NCI-H146 (cell line): ENCODE measurements around the gene MARVELD3.
"Not testable (repeated sequence)": the region's sequence is repeated elsewhere in the genome, so short reads cannot be mapped to it uniquely, and the experiment has no call there.

Experiments
- DNase-seq: peaks from one replicate; lab custom pipeline; 2025; lab: John Stamatoyannopoulos, UW

Gene MARVELD3

DNA sequence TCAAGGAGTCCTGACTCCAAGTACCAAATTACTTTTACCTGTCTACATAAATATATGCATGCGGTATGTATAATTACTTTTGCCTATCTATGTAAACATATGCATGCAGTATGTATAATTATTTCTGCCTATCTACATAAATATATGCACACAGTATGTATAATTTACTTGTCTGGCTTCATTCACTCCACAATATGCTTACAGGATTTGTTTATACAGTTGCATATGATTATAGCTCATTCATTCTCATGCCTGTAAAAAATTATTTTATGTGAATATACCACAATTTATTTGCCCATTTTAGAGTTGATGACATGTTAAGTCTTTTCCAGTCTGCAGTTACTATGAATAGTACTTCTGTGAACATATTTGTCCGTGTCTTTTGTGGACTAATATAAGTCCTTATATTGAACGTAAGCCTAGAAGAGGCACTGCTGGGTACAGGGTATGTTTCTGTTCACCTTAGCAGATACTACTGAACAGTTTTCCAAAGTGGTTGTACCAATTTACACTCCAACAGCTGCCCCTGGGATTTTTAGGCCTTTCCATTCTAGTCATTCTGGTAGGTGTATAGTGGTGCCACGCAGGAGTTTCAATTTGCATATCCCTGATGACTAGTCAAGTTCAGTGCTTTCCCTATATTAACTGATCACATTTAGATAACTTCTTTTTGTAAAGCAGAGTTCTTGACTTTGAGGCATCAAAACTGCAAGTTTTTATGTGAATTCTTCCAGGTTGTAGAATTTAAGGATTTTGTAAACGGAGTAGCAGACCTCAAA lies 47.0 kb downstream of the MARVELD3 start:
- DNase-seq = no peak

- no peak for DNase-seq
Measured at GRCh38 chr16:71673582-71673973, 47.6 kb downstream of the MARVELD3 start.

DNA sequence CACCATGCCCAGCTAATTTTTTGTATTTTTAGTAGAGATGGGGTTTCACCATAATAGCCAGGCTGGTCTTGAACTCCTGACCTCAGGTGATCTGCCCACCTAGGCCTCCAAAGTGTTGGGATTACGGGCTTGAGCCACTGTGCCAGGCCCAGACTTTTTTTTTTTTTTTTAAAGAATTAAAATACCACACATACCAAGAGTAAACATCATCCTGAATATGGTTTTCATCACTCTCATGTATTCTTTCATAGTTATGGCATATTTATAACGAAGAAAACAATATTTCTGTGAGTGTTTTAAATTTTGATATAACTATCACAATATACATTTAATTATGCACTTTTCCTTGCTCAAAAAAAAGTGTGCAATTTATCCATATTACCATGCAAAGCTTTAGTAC lies 48.2 kb downstream of the MARVELD3 start:
- no peak for DNase-seq

- DNase-seq = no peak
Measured at GRCh38 chr16:71675380-71675779, 49.4 kb downstream of the MARVELD3 start.

GRCh38 chr16:71676236-71676635 lies 50.3 kb downstream of the MARVELD3 start:
- DNase-seq = no peak

- DNase-seq = no peak
Measured at GRCh38 chr16:71681360-71681759, 55.4 kb downstream of the MARVELD3 start.

DNA sequence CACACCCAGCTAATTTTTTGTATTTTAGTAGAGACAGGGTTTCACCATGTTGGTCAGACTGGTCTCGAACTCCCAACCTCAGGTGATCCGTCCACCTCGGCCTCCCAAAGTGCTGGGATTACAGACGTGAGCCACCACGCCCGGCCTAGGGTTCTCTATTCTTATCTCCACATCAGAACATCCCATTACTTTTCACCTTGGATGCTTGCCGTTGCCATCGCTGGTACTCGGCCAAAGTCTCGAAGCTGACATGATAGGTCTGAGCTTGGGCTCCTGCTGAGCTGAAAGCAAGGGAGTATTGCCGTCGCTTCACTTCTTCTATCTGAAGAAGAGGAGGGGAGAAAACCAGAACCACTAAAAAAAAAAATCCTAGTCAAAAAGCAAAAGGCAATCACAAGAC lies 58.3 kb downstream of the MARVELD3 start:
- DNase-seq = not testable (repeated sequence)
